Measurements from ENCODE around the gene SLC20A1. TPM values are rescaled to one million over a fixed set of nuclear protein-coding genes. Genes with fewer than 3 reads are reported as not detected.

SLC20A1 gene
- total RNA-seq, 6 experiments from 2014 or later, result 147 to 225 (median 195) TPM

GRCh38 chr2:112621790-112622527, 23.8 kb upstream of the SLC20A1 start:
- Mint-ChIP-seq H3K4me3 (peak overlapping the region; percentile 75), H3K9me3 (no peaks in the 10 kb centered on the region), H3K27me3 (ENCODE audit: insufficient read depth) (peaks cover 2% of the 10 kb centered on the region; the same call in 1 of the 2 replicates), H3K4me1 (ENCODE audit: low read depth) (peaks cover 56% of the 10 kb centered on the region), H3K27ac (peak overlapping the region; percentile 91), H3K36me3 (ENCODE audit: low read depth) (no peaks in the 10 kb centered on the region)
- peak; percentile 89 for DNase-seq
- no peak for TF ChIP-seq CTCF (IDR thresholded peaks at IDR 0.05)

GRCh38 chr2:112622528-112622849, 23.2 kb upstream of the SLC20A1 start:
- Mint-ChIP-seq H3K27me3 (ENCODE audit: insufficient read depth) (peaks cover 2% of the 10 kb centered on the region), H3K4me1 (ENCODE audit: low read depth) (peaks cover 62% of the 10 kb centered on the region), H3K36me3 (ENCODE audit: low read depth) (no peaks in the 10 kb centered on the region), H3K9me3 (no peaks in the 10 kb centered on the region), H3K27ac (peak overlapping the region; percentile 91), H3K4me3 (peak overlapping the region; percentile 75)
- TF ChIP-seq CTCF (IDR thresholded peaks at IDR 0.05), result no peak
- peak; percentile 92 for DNase-seq

GRCh38 chr2:112623913-112624777, 21.6 kb upstream of the SLC20A1 start:
- Mint-ChIP-seq H3K4me1 (ENCODE audit: low read depth) (peaks cover 78% of the 10 kb centered on the region), H3K27me3 (ENCODE audit: insufficient read depth) (no peaks in the 10 kb centered on the region; the same call in 1 of the 2 replicates), H3K36me3 (ENCODE audit: low read depth) (no peaks in the 10 kb centered on the region), H3K27ac (peak overlapping the region; percentile 90), H3K4me3 (peak overlapping the region; percentile 86), H3K9me3 (no peaks in the 10 kb centered on the region)
- no peak for TF ChIP-seq CTCF (IDR thresholded peaks at IDR 0.05)
- peak; percentile 84 for DNase-seq

GRCh38 chr2:112625474-112626114, 20.1 kb upstream of the SLC20A1 start:
- H3K9me3 Mint-ChIP-seq, result no peaks in the 10 kb centered on the region
- no peak for DNase-seq
- peak overlapping the region; percentile 86; the same call in 1 of the 2 replicates for H3K4me3 Mint-ChIP-seq
- peaks cover 92% of the 10 kb centered on the region for H3K4me1 Mint-ChIP-seq (ENCODE audit: low read depth)
- H3K27me3 Mint-ChIP-seq (ENCODE audit: insufficient read depth), result peaks cover 2% of the 10 kb centered on the region
- TF ChIP-seq CTCF (IDR thresholded peaks at IDR 0.05), result no peak
- no peaks in the 10 kb centered on the region for H3K36me3 Mint-ChIP-seq (ENCODE audit: low read depth)
- peak overlapping the region; percentile 90 for H3K27ac Mint-ChIP-seq

GRCh38 chr2:112626604-112627059, 19.1 kb upstream of the SLC20A1 start:
- Mint-ChIP-seq H3K9me3 (no peaks in the 10 kb centered on the region), H3K36me3 (ENCODE audit: low read depth) (no peaks in the 10 kb centered on the region), H3K4me1 (ENCODE audit: low read depth) (peaks cover 92% of the 10 kb centered on the region), H3K27me3 (ENCODE audit: insufficient read depth) (peaks cover 2% of the 10 kb centered on the region), H3K27ac (peak overlapping the region; percentile 90), H3K4me3 (peak overlapping the region; percentile 86)
- DNase-seq, result peak; percentile 65
- TF ChIP-seq CTCF (IDR thresholded peaks at IDR 0.05), result peak; percentile 91

Measured in HFFc6 (cell line).